Lower leg skin (tissue), 4 donors: ENCODE results near the gene MYOD1. TPM values are rescaled to one million over a fixed set of nuclear protein-coding genes. Genes with fewer than 3 reads are reported as not detected.

ENCODE experiments used
- DNase-seq, 2 donors: peaks; one replicate each; pipeline ENCODE4 v3.0.0-alpha.2; 2019; ENCODE audit warnings: low spot score in 2 of 2
- H3K4me3 ChIP-seq: fragments of 200-600 bp; sonication (generic); 2 replicates; pipeline ENCODE4 v1.5.1; 2017; ENCODE audit warnings: mild to moderate bottlenecking, low read depth; ENCODE audit not compliant: poor library complexity, severe bottlenecking
- POLR2A ChIP-seq, 2 donors: fragments of 450-650 bp; IDR thresholded peaks; one replicate each; pipeline ENCODE4 v1.6.1; 2016 to 2017; ENCODE audit warnings: antibody characterized with exemption in 2 of 2, mild to moderate bottlenecking in 1 of 2, moderate library complexity in 1 of 2
- WGBS, 2 donors: methylation state at CpG; one replicate each; pipeline ENCODE4 v1.1.5; 2018; 5-methylcytosine and 5-hydroxymethylcytosine counted together
- intact Hi-C: fragments of 100-400 bp; cut with DNase I; formaldehyde crosslinking; loops from one replicate; pipeline ENCODE4 v1.15.0; 2023; ENCODE audit warnings: low total_unique reads
- total RNA-seq, 4 donors: library from RNA; depleted of rRNA; stranded (reverse); fragments of >200 nt; gene quantifications; one replicate each; pipeline ENCODE4 v1.1.0, GENCODE V29; 2016
- TF ChIP-seq, protein P1 (sequence below), 3 donors: fragments of 450-650 bp; IDR thresholded peaks; one replicate each; pipeline ENCODE4 v1.5.1; 2016; ENCODE audit warnings: antibody characterized with exemption in 3 of 3, mild to moderate bottlenecking in 3 of 3, moderate library complexity in 2 of 3

The MYOD1 gene
- not detected for total RNA-seq

DNA sequence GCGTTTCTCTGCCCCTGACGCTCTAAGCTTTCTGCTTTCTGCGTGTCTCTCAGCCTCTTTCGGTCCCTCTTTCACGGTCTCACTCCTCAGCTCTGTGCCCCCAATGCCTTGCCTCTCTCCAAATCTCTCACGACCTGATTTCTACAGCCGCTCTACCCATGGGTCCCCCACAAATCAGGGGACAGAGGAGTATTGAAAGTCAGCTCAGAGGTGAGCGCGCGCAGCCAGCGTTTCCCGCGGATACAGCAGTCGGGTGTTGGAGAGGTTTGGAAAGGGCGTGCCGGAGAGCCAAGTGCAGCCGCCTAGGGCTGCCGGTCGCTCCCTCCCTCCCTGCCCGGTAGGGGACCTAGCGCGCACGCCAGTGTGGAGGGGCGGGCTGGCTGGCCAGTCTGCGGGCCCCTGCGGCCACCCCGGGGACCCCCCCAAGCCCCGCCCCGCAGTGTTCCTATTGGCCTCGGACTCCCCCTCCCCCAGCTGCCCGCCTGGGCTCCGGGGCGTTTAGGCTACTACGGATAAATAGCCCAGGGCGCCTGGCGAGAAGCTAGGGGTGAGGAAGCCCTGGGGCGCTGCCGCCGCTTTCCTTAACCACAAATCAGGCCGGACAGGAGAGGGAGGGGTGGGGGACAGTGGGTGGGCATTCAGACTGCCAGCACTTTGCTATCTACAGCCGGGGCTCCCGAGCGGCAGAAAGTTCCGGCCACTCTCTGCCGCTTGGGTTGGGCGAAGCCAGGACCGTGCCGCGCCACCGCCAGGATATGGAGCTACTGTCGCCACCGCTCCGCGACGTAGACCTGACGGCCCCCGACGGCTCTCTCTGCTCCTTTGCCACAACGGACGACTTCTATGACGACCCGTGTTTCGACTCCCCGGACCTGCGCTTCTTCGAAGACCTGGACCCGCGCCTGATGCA is at the start of gene MYOD1:
MYOD1 (plus strand) TSS at position 544 of the 910 bp plus-strand sequence; CDS start at position 756, 212 bp downstream.
- intact Hi-C loops, result loop anchor here (10.0 kb wide), 1 partner anchor 114 kb away; no protein-coding TSS in a partner anchor
- DNase-seq, result no peak
- no peak within 1 kb of the TSS for H3K4me3 ChIP-seq
- TF ChIP-seq, protein P1, sequence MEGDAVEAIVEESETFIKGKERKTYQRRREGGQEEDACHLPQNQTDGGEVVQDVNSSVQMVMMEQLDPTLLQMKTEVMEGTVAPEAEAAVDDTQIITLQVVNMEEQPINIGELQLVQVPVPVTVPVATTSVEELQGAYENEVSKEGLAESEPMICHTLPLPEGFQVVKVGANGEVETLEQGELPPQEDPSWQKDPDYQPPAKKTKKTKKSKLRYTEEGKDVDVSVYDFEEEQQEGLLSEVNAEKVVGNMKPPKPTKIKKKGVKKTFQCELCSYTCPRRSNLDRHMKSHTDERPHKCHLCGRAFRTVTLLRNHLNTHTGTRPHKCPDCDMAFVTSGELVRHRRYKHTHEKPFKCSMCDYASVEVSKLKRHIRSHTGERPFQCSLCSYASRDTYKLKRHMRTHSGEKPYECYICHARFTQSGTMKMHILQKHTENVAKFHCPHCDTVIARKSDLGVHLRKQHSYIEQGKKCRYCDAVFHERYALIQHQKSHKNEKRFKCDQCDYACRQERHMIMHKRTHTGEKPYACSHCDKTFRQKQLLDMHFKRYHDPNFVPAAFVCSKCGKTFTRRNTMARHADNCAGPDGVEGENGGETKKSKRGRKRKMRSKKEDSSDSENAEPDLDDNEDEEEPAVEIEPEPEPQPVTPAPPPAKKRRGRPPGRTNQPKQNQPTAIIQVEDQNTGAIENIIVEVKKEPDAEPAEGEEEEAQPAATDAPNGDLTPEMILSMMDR (IDR thresholded peaks at IDR 0.05), result no peak
- TF ChIP-seq POLR2A (IDR thresholded peaks at IDR 0.05), result no peak
- 3 to 4% methylated on average over 28 to 64 of the region's 68 CpGs for WGBS, 2 donors

DNA sequence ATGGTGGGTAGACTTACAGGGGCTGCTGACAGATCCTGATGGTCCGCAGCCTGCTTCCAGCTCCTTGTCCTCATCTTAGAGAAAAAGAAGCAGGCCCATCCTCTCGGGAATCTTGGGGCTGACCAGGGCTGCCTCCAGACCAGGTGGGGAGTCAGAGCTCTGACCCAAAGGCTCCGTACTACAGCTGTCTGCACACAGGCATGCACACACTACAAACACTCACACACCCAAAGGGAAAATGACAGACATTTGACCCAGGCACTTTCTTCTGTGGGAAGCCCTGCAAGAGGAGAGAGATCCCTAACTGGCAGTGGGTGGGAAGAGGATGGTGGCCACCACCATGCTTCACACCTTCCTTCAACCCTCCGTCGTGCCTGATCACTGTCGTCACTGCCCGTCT is 46.9 kb upstream of the MYOD1 start:
- TF ChIP-seq, protein P1 (IDR thresholded peaks at IDR 0.05), result no peak
- no peak for TF ChIP-seq POLR2A (IDR thresholded peaks at IDR 0.05)
- intact Hi-C loops, result no loop called here
- no peak overlapping the region for H3K4me3 ChIP-seq
- DNase-seq, result no peak
- WGBS, 2 donors, result 76 to 86% methylated on average over 7 of the region's 7 CpGs

DNA sequence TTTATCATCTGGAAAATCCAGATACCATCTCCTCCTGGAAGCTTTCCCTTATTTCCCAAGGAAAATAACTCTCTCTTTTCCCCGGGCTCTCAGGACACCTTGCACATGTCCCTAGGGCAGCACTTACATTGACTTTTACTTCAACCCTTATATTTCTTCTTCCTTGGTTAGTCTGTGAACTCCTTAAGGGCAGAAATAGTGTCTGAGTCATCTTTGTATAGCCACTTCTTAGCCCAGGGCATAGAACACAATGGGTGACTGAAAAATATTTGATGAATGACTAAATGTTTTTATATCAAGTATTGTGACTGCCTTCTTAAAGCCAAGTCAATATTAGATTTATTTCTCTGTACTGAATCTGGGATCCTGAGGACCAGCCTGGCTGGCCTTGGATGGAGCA is 45.4 kb upstream of the MYOD1 start:
- 71 to 72% methylated on average over 1 of the region's 1 CpG for whole genome bisulfite sequencing, 2 donors
- intact Hi-C loops, result no loop called here
- TF ChIP-seq, protein P1 (IDR thresholded peaks at IDR 0.05), result no peak
- TF ChIP-seq POLR2A (IDR thresholded peaks at IDR 0.05), result no peak
- H3K4me3 ChIP-seq, result no peak overlapping the region
- no peak for DNase-seq

DNA sequence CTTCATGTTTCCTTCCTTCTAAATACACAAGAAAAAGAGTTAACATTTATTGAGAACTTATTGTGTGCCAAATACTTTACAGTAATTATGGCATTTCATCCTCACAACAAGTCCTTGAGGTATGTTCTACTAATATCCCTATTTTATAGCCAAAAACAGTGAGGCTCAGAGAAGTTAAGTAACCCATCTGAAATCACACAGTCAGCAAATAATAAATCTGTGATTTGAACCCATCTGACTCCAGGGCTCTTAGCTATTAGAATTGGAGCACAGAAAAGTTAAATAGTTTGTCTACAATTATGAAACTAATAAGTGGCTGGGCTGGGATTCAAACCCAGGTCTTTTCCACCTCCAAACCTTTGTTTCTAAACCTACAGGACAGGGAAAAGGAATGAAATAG is 36.5 kb upstream of the MYOD1 start:
- DNase-seq, result no peak
- TF ChIP-seq POLR2A (IDR thresholded peaks at IDR 0.05), result no peak
- TF ChIP-seq, protein P1 (IDR thresholded peaks at IDR 0.05), result no peak
- no peak overlapping the region for H3K4me3 ChIP-seq
- intact Hi-C loops, result loop anchor here (10.0 kb wide), 1 partner anchor 458 kb away; no protein-coding TSS in a partner anchor

DNA sequence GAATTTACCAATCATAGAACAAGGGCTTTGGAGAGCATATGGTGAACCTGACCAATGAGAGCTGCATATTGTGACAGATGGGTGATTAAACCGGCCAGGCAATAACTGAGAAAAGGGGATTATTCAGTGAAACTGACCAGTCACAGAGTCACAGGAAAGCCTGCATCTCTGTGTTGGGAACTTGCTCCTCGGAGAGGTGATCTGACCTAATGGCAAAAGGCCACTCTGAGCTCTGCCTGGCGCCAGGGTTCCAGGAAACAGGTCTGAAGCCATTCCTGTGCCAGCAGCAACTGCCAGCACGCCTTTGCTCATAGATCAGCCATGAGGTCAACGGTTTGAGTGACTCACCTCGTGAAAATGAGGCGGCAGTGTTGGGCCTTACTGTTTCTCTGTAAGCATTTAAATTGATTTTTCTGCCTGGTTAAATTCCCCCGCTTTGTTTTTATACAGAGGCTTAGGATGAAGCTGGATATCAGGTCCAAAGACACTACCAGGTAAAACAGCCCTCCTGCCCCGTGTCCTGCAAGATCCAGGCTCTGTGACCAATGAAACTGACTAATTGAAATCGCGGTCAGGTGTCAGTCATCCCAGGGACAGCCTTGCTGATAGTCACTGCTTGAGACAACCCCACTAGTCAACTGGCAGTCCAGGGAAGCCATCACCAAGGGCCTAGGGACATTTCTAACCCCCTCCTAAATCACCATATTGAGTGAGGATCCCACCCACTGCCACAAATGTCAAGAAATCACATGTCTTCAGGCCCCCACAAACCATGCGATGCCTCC is 35.8 kb upstream of the MYOD1 start:
- no peak overlapping the region for H3K4me3 ChIP-seq
- intact Hi-C loops, result loop anchor here (10.0 kb wide), 1 partner anchor 459 kb away; no protein-coding TSS in a partner anchor
- TF ChIP-seq, protein P1 (IDR thresholded peaks at IDR 0.05), result no peak
- no peak for TF ChIP-seq POLR2A (IDR thresholded peaks at IDR 0.05)
- DNase-seq, result no peak
- 68 to 73% methylated on average over 12 of the region's 12 CpGs for WGBS, 2 donors
